ENCODE data around the gene SLC1A7.

Gene SLC1A7

GRCh38 chr1:53078333-53079101 lies 63.9 kb downstream of the SLC1A7 start:
- in situ Hi-C loops (cut with HindIII; ENCODE audit: low sequenced_read_pairs), result no loop called here

DNA sequence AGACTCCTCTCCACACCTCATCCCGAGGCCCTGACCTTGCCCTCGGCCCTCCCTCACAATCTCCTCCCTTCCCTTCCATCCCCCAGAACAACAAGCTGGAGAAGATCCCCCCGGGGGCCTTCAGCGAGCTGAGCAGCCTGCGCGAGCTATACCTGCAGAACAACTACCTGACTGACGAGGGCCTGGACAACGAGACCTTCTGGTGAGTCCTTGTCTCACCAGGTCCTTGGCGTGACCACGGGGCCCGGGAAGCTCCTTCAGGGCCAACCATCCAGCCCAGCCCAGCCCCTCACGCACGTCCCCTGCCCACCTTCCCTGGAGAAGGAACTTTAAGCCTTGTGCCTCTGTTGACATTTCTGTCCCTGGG lies 64.9 kb downstream of the SLC1A7 start:
- in situ Hi-C loops (cut with HindIII; ENCODE audit: low sequenced_read_pairs), result no loop called here

DNA sequence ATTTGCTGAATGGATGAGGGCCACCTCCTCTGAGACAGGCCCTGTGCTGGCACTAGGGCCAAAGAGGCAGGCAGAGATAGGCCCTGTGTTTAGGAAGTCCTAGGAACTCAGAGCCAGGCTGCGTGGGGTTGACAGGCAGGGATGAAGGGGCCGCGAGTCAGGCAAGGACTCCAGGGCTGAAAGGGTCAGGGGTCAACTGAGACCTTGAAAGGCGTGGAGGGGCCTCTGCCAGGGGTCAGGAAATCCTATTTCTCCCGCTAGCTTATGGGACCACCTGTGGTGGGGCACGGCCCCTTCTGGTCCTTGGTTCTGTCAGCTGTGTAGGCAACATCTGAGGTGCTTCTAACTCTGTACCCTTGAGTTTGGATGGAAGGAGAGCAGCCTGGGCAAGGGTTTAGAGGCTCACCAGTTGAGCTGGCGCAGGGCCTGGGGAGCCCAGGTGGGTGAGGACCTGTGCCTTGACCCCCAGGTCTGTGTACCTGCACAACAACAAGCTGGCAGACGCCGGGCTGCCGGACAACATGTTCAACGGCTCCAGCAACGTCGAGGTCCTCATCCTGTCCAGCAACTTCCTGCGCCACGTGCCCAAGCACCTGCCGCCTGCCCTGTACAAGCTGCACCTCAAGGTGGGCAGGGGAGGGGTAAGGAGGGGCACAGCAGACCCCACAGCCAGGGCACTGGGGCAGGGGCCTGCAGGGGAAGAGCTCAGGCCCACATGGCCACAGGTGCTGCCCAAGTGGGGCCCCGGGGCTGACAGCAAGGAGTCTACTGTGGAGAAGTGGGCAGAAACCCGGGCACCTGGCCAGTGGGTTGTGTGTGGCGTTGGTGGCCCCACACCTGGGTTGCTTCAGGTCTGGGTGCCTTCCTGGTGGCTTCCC lies 65.5 kb downstream of the SLC1A7 start:
- in situ Hi-C loops (cut with HindIII; ENCODE audit: low sequenced_read_pairs), result no loop called here

DNA sequence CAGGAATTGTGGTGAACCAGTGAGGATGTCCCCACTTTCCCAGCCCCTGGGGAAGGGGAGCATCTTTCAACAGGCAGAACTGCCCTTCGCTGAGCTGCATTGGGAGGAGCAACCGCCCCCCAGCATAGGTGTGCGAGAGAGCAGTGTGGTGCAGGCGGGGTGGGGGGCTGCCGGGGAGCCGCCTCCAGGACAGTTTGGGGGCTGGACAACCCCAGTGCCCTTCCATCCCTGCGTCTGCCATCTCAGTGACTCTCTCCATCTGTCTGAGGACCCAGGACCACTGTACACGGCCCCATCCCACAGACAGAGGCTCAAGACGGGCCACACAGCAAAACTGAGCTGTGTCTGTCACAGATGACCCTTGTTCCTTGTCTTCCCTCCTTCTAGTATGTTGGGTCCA lies 66.3 kb downstream of the SLC1A7 start:
- in situ Hi-C loops (cut with HindIII; ENCODE audit: low sequenced_read_pairs), result no loop called here

- in situ Hi-C loops (cut with HindIII; ENCODE audit: low sequenced_read_pairs), result no loop called here
Observed at GRCh38 chr1:53075761-53076163, 66.7 kb downstream of the SLC1A7 start.

DNA sequence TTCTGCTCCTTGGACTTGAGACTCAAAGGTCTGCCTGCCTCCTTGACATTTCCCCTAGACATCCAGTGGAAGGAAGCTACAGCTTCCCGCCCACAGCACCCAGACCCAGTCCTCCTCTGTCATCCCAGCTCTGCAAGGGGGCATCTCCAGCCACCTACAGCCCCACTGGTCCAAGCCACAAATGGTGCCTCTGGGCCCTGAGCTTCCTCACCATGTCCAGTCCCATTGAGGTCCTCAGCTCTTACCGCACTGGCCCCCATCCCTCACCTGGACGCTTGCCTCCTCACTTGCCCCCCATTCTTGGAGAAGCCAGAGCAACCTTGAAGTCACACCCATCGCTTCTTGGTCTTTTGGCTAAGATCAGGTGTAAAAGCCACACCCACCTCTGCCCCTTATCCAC lies 67.2 kb downstream of the SLC1A7 start:
- in situ Hi-C loops (cut with HindIII; ENCODE audit: low sequenced_read_pairs), result no loop called here

DNA sequence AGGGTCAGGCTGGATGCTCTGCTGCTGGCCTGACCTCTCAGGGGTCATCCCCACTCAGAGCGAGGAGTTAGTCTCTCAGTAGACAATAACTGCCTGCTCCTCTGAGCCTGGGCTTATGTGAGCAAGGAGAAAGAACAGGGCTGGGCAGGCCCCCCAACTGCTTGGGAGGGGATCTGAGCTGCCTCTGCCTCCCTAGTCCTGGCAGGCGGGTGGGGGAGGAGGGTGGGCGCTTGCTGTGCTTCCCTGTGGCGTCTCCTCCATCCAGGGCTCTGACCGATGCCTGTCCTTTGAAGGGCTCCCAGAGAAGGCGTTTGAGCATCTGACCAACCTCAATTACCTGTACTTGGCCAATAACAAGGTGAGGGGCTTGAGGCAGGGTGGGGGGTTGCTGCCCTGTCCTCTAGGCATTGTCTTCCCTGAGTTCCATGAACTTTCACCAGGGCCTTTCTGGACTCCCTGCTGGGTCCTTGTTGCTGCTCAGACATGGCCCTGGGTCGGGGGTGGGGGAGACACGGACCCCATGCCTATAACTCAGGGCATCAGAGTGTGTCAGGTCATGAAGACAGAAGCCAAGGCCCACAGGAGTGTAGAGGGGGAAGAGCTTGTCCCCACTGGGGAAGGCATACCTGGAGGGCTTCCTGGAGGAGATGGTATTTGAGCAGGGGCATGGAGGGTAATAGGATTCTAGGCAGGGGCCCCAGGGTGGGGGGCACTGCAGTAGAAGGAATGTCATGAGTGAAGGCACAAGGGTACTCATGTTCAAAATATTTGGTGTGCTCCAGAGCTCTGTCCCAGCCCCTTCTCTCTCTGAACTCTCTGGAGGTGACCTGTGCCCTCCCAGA lies 67.9 kb downstream of the SLC1A7 start:
- in situ Hi-C loops (cut with HindIII; ENCODE audit: low sequenced_read_pairs), result no loop called here

- in situ Hi-C loops (cut with HindIII; ENCODE audit: low sequenced_read_pairs), result no loop called here
Observed at GRCh38 chr1:53073868-53074311, 68.5 kb downstream of the SLC1A7 start.

DNA sequence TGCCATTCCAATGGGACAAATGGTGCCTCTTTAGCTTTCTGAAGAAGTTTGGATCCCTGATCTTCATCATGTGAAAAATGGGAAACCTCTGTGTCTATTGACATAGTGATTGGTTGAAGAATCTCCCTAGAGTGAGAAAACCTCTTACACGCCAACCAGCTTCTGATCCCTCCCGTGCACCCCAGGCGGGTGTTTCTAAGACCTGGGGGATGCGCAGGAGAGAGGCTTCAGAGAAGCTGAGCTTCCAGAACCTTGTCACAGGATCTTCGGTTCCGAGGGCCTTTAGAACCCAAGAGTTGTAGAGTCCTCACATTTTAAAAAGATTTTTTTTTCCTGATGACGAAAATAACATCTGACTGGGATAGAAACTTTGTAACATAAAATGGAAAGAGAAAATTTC lies 69.2 kb downstream of the SLC1A7 start:
- in situ Hi-C loops (cut with HindIII; ENCODE audit: low sequenced_read_pairs), result no loop called here

DNA sequence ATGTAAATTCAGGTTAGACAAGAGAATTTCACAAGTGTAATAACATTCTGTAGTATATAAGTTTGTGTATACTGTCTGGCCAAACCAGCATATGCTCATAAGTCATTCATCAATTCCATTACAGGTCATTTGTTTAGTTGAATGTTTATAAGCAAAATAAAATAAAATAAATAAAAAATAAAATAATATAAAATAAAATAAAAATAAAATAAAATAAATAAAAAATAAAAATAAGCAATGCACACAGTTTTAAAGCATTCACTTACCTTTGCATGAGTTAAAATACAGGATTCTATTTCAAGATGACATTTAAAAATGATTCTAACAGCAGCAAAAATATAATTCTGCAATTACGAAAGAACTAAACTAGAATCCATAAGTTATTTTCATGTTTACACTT lies 70.5 kb downstream of the SLC1A7 start:
- in situ Hi-C loops (cut with HindIII; ENCODE audit: low sequenced_read_pairs), result no loop called here

GRCh38 chr1:53071167-53071865 lies 71.1 kb downstream of the SLC1A7 start:
- in situ Hi-C loops (cut with HindIII; ENCODE audit: low sequenced_read_pairs), result no loop called here

DNA sequence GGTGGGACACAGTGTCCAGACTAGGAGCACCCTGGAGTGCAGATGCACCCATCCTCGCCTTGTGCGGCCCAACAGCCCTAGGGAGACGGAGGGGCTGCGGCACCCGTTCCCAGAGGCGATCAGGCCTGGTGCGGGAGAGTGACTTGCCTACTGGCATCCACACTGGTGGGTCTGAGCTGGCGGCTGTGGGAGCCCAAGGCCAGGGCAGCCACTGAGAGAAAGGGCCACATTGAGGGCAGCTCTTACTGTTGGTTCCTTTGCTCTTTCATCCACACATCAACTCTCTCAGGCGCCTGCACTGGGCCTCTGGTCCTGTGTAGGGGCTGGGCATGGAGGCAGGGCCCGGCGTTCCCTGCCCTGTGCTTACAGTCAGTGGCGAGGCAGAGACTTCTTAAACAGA lies 71.8 kb downstream of the SLC1A7 start:
- in situ Hi-C loops (cut with HindIII; ENCODE audit: low sequenced_read_pairs), result no loop called here

DNA sequence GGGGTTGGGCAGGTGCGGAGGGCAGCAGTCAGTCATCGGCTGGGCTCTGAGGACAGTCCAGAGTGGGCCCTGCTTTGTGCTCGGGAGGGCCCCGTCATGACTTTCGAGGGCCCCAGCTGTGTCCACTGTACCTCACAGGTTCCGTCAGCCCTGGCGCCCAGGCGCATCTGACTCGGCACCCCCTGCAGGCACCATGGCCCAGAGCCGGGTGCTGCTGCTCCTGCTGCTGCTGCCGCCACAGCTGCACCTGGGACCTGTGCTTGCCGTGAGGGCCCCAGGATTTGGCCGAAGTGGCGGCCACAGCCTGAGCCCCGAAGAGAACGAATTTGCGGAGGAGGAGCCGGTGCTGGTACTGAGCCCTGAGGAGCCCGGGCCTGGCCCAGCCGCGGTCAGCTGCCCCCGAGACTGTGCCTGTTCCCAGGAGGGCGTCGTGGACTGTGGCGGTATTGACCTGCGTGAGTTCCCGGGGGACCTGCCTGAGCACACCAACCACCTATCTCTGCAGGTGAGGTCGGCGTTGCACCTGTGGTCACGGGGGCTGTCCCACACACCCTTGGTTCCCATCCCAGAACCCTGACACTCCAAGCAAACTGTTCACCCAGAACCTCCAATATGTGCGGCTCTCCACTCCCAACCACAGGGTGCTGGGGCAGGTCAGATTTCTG lies 72.6 kb downstream of the SLC1A7 start:
- in situ Hi-C loops (cut with HindIII; ENCODE audit: low sequenced_read_pairs), result no loop called here

- in situ Hi-C loops (cut with HindIII; ENCODE audit: low sequenced_read_pairs), result no loop called here
Observed at GRCh38 chr1:53069265-53069662, 73.2 kb downstream of the SLC1A7 start.

- in situ Hi-C loops (cut with HindIII; ENCODE audit: low sequenced_read_pairs), result no loop called here
Observed at GRCh38 chr1:53068314-53069099, 73.9 kb downstream of the SLC1A7 start.

DNA sequence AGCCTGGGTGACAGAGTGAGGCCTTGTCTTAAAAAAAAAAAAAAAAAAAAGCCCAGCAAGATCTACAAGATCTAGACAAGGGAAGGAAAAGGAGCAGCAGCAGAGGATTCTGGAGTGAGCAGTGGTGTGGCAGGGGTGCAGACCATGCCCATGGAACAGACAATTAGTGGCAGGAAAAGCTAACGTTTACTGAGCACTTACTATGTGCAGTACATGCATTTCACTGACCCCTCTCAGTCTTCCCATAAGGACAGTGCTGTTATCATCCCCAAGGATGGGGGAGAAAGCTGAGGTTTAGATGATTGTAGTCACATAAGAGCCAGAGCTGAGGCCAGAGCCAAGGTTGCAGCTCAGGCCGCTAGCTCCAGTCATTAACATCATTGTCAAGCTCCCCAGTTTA lies 74.6 kb downstream of the SLC1A7 start:
- in situ Hi-C loops (cut with HindIII; ENCODE audit: low sequenced_read_pairs), result no loop called here

DNA sequence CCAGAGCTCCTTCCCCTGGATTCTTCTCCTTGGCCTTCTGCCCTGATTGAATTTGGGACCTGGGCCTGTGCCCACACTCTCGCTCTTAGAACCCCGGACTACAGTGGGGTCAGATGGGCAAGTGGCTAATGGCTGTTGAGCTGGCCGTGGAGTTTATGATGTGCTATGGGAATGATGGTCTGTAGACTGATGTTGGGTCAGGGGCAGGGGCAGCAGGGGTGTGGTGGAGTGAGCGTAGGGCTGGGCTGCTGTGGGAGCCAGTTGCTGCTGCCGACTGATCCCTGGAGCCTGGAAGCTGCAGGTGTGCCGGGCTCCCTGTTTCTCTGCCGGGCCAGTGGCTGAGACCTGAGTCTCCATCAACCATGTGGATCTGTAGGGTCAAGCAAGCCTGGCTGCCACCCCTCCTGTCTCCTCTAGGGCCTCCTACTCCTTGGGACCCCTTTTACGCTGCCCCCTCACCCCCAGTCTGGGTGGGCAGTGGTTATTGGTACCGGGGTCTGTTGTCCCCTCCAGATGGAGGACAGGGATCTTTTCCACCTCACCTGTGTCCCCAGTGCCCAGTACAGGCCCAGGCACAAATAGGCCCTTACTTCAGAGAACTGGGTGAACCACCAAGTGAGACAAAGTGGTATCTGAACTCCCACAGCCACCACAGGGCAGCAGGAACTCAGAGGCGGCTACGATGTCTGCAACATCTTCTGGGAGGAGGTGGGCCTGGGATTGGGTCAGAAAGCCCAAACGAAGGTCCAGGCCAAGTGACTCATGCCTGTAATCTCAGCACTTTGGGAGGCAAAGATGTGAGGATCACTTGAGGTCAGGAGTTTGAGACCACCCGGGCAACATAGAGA lies 75.3 kb downstream of the SLC1A7 start:
- in situ Hi-C loops (cut with HindIII; ENCODE audit: low sequenced_read_pairs), result no loop called here

DNA sequence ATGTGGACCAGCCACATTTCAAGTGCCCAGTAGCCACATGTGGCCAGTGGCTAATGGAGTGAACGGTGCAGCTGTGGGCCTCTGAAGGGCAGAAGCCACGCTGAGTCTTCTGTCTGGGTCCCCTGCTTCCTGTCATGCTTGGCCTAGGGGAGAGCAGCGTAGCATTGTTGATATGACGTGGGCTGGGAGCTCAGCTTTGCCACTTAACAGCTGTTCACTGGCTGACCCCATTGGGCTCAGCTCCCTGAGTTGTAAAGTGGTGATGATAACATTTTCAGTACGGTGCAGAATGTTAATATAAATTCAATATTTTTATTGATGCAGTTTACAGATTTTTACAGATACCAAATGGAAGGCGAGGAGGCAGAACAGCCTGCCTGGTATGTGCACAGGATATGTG lies 76.0 kb downstream of the SLC1A7 start:
- in situ Hi-C loops (cut with HindIII; ENCODE audit: low sequenced_read_pairs), result no loop called here

Measured in endothelial cell of hepatic sinusoid (primary cell).